Right renal pelvis (tissue), 4 donors: ENCODE measurements around the gene ELAVL4. TPM values are rescaled to one million over a fixed set of nuclear protein-coding genes. Genes with fewer than 3 reads are reported as not detected.

ENCODE experiments used
- DNase-seq, 4 donors: peaks; one replicate each; pipeline ENCODE4 v3.0.0-alpha.2; 2013; ENCODE audit warnings: low read depth in 4 of 4, low spot score in 3 of 4, missing footprints in 1 of 4
- polyA plus RNA-seq, 4 donors: library from polyadenylated mRNA; unstranded; fragments of 120-200 nt; gene quantifications; one replicate each; pipeline ENCODE4 v1.2.1, GENCODE V29; 2013; ENCODE audit not compliant: insufficient read length in 4 of 4

Gene ELAVL4
- polyA plus RNA-seq, 4 donors, result 2.5 to 4.1 (median 3.9) TPM

- no peak for DNase-seq
Observed at GRCh38 chr1:50236656-50237055, 127.9 kb downstream of the ELAVL4 start.

GRCh38 chr1:50237056-50237455 is 128.3 kb downstream of the ELAVL4 start:
- DNase-seq, result no peak

- no peak for DNase-seq
Observed at GRCh38 chr1:50243939-50244338, 135.2 kb downstream of the ELAVL4 start.

- no peak for DNase-seq
Observed at GRCh38 chr1:50246869-50247268, 138.1 kb downstream of the ELAVL4 start.

GRCh38 chr1:50251702-50252101 is 143.0 kb downstream of the ELAVL4 start:
- DNase-seq, result no peak

- DNase-seq, result no peak
Observed at GRCh38 chr1:50252196-50252595, 143.5 kb downstream of the ELAVL4 start.

Other genes starting within 250 kb of the ELAVL4 start
- gene AGBL4, start 85.0 kb upstream of the ELAVL4 start, polyA plus RNA-seq, result 1 to 10 TPM in 3 of 4 donors, under 1 TPM in 1; 0.87 to 1.5 (median 1.2) TPM